NT2/D1 (cell line): ENCODE results near the gene ZNRF2.

ENCODE experiments used
- YY1 ChIP-seq: IDR thresholded peaks from 2 replicates; pipeline ENCODE4 v1.6.1; 2011; ENCODE audit not compliant: insufficient read length, insufficient read depth
- ZNF274 ChIP-seq: IDR thresholded peaks from 2 replicates; pipeline ENCODE4 v1.6.1; 2011; ENCODE audit warnings: mild to moderate bottlenecking, low read depth, low read length

- no peak for TF ChIP-seq ZNF274
- TF ChIP-seq YY1 = no peak
Observed at GRCh38 chr7:30312178-30312577, 27.8 kb downstream of the ZNRF2 start.
